GM15510 (cell line): ENCODE results near the gene HSF5.

Experiments used
- POLR2A ChIP-seq: IDR thresholded peaks from 3 replicates; pipeline ENCODE4 v1.6.1; 2011; ENCODE audit warnings: borderline replicate concordance; ENCODE audit not compliant: insufficient read length; ENCODE audit errors: extremely low read depth

Gene HSF5, protein sequence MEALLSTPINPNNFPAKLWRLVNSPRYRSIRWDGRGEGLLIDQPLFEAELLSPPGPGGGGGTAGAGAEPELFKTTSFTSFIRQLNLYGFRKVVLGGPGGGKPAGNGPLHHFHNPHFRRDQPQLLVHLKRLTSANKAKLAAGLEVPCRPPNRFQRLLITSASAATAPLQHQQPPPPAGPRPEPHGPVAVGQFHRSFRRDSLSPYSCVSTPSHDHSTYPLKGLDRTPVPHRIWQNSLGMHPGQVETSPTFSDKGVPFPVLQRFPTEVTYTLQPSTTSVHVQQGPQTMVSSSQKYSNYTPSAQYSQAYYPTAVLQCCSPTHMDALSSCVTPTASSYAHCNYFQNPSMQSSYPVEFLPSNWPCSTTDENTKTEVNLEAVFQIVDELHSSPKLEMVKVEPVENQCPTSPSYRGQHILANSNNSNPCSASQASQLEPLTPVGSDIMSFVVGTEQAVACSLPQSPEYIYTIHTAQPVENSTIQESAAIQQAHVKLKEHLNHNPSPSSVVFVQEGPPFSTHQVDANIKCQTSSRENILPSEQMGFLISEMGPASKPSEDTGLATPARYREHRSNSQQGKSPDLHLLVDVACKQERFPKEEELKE

DNA sequence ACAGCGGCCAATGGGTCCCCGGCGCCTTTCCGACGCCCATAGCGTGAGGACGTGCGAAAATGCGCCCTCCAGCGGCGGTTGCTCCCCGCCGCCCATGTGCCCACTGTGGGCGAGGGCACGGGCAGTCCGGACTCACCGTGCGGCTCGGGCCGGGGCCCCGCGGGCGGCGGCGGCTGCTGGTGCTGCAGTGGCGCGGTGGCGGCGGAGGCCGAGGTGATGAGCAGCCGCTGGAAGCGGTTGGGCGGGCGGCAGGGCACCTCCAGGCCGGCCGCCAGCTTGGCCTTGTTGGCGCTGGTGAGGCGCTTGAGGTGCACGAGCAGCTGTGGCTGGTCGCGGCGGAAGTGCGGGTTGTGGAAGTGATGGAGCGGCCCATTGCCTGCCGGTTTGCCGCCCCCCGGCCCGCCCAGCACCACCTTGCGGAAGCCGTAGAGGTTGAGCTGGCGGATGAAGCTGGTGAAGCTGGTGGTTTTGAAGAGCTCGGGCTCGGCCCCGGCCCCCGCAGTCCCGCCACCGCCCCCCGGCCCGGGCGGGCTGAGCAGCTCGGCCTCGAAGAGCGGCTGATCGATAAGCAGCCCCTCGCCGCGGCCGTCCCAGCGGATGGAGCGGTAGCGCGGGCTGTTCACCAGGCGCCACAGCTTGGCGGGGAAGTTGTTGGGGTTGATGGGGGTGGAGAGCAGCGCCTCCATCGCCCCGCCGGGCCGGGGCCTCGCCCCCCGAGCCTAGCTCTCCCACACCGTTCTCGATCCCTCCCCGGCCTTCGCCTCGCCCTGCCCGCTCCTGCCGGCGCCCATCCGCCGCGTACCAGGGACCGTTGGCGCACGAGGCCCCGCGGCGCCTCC lies at the start of gene HSF5:
Gene HSF5 (minus strand): TSS at position 820 of the 839 bp plus-strand sequence. CDS start 134 bp downstream, at position 686.
- TF ChIP-seq POLR2A: no peak

- TF ChIP-seq POLR2A: no peak
Observed at GRCh38 chr17:58537266-58537665, 49.1 kb upstream of the HSF5 start.

- no peak for TF ChIP-seq POLR2A
Observed at GRCh38 chr17:58536542-58536941, 48.3 kb upstream of the HSF5 start.

DNA sequence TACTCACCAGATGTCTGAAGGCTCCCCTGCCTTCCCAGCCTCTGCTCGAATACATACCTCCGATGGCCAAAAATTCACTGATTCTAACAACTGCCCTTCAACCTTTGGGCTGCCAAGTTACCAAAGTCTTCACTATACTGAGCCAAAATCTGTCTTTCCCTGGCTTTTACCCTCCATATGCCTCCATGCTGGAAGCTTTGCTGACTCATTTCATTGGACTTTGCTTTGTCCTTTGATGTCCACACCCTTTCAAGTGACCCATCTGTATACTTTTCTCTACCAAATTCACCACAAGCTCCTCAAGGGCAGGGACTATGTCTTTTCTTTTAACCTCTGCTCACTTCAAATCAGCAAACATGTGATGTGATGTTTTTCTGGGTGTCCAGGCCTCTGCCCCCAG lies 47.2 kb upstream of the HSF5 start:
- no peak for TF ChIP-seq POLR2A

DNA sequence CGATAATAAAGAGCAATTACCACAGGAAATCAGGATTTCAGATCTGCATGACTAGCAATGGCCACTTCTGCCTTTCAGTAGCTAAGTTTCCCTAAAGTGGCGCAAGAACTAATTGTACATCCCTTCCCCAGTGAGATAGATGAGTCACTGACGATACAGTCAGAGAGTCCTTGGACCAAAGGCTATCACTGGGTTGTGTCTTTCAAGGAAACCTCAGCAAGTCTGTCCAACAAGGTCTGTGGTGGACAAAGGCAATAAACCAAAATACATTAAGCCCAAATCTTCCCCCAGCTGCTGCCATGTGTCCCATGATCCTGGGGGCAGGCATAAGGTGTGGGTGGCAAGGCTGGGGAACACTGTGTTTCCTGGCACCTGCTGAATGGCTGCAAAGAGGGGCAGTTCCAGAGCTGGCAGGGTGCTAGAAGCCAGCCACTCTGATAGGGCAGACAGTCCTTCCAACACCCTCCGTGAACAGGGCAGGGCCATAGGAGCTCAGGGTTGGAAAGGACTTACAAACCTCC lies 46.8 kb upstream of the HSF5 start:
- TF ChIP-seq POLR2A: no peak

DNA sequence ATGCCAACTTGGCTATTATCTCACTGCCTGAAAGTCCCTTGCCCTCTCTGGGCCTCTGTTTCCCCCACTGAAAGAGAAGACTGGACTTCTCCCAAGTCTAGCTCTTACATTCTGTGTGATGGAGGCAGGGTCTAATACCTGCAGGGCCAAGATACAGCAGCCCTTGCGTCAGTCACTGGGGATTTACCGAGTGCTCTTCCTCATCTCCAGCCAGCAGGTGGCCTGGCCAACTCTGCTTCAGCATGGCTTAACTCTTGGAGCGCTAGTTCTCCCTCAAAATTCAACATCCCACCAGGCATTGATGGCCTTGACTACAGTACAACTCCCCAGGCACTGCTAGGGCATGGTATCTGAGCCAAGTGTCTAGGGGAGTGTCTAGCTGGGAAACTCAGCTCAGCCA lies 46.1 kb upstream of the HSF5 start:
- no peak for TF ChIP-seq POLR2A

GRCh38 chr17:58533616-58534188 lies 45.5 kb upstream of the HSF5 start:
- TF ChIP-seq POLR2A: no peak

DNA sequence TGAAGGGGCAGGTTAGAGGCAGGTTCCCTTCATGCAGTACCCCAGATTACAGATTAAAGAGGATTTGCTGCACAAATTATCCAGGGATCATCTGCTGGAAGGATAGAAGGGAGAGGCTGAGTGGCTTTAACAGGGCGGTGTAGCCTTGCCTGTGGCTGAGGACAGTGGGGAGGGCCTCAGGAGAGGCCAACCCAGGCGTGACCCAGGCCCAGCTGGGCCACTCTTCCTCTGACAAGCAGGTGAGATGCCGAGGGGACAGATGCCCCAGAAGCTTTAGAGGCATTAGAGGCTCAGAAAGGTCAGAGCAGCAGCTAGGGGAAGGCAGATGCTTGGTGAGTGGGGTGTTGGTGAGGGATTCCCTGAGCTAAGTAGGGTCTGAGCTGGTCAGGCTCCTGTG lies 44.3 kb upstream of the HSF5 start:
- TF ChIP-seq POLR2A: no peak

GRCh38 chr17:58531661-58532554 lies 43.7 kb upstream of the HSF5 start:
- no peak for TF ChIP-seq POLR2A

GRCh38 chr17:58531122-58531521 lies 42.9 kb upstream of the HSF5 start:
- no peak for TF ChIP-seq POLR2A

DNA sequence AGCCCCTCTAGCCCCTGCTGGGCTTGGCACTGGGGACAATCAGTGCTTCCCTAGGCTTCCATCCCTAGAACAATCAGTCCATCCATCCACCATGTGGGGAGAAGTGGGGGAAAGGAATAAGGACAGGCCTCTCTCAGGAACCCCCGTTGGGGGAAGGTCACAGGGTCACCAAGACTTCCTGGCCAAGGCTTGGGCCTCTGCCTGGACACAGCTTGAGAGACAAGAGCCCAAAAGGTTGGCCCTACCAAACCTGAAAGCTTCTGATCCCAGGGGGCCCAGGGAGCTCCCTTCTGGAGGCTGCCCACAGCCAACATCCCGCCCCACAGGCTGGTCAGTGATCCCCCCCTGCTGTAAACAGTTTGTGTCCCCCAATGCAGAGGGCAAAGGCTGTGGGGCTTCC lies 42.4 kb upstream of the HSF5 start:
- TF ChIP-seq POLR2A: no peak

DNA sequence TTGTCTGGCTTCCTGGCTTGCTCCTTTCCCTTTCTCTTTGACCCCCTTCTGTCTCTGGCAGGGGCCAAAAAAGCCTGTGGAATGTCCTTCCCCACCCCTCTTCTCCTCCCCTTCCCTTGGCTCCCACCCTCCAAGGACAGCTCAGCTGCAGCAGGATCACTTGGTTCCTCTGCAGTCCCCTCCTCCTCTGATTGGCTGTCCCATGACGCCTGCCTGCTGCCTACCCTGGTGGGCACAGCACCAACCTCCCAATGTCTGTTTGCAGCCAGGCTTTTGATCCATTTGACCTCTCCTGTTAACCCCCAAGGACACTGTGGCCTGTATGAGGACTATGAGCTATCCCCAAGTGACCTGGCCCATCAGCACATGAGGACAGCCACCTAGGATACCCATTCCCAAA lies 41.1 kb upstream of the HSF5 start:
- TF ChIP-seq POLR2A: no peak

DNA sequence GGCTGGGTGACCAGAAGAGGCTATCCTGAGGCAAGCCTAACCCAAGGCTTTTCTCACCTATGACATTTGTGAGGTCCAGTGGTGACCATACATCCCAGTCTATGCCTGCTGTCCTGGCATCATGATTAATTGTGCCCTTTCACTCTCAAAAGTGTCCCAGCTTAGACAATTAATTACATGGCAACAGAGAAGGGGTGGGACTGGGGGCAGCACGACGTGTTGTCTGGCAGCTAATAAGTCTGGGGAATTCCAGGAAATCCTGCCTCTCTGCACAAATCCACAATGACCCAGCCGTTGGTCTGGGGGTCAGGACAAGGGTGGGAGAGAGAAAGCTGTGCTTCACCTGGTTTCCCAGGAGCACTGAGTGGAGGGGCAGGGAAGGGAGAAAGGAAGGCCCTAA lies 40.2 kb upstream of the HSF5 start:
- TF ChIP-seq POLR2A: no peak

- no peak for TF ChIP-seq POLR2A
Observed at GRCh38 chr17:58527949-58528348, 39.7 kb upstream of the HSF5 start.
